ENCODE data around the gene DYRK1B. TPM values are rescaled to one million over a fixed set of nuclear protein-coding genes. Genes with fewer than 3 reads are reported as not detected.

Gene DYRK1B
- total RNA-seq, 2 experiments from 2014 or later, result 6.1 to 6.6 TPM

- Mint-ChIP-seq H3K27me3 (ENCODE audit: low read depth) (no peaks in the 10 kb centered on the region), H3K4me3 (no peak overlapping the region)
- no peak for DNase-seq
These were observed 5.8 kb downstream of the DYRK1B start for GRCh38 chr19:39828015-39828653.

DNA sequence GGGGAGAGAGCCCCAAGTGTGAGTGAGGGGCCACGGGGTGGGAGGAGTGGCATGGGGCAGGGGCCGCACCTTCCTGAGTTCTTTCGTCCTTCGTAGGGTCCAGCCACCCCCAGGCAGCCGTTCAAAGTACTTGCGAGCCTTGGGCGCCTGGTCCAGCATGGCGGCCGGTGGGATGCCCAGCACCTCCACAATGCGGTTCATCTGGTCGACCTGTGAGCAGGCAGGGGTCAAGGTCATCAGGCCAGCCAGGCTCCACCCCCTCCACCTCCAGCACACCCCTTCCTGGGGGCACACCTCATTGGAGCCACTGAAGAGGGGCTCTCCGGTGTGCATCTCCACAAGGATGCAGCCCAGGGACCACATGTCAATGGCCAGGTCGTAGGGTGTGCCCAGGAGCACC, 6.7 kb downstream of the DYRK1B start:
- CTCF ChIA-PET, result interaction anchor here (0.6 kb wide), 1 partner anchor 317 kb away, joined by 3 read pairs; no protein-coding TSS in a partner anchor
- Mint-ChIP-seq H3K4me1 (ENCODE audit: low read depth) (peaks cover 12% of the 10 kb centered on the region), H3K4me3 (no peak overlapping the region), H3K9me3 (no peaks in the 10 kb centered on the region), H3K36me3 (ENCODE audit: low read depth) (peaks cover 25% of the 10 kb centered on the region), H3K27me3 (ENCODE audit: low read depth) (no peaks in the 10 kb centered on the region), H3K27ac (no peak overlapping the region)
- intact Hi-C loops (cut with micrococcal nuclease), result no loop called here
- DNase-seq, result no peak

More at GRCh38 chr19:39828015-39828653, 5.8 kb downstream of the DYRK1B start:
- H3K4me1 Mint-ChIP-seq (ENCODE audit: low read depth), result peaks cover 20% of the 10 kb centered on the region
- peaks cover 32% of the 10 kb centered on the region for H3K36me3 Mint-ChIP-seq (ENCODE audit: low read depth)
- intact Hi-C loops (cut with micrococcal nuclease), result no loop called here
- no peak overlapping the region for H3K27ac Mint-ChIP-seq
- CTCF ChIA-PET, result interaction anchor here (0.6 to 1.5 kb wide), 3 partner anchors 19 to 316 kb away, joined by 3 read pairs; no protein-coding TSS in a partner anchor
- no peaks in the 10 kb centered on the region for H3K9me3 Mint-ChIP-seq

- H3K9me3 Mint-ChIP-seq, result no peaks in the 10 kb centered on the region
- H3K27me3 Mint-ChIP-seq (ENCODE audit: low read depth), result no peaks in the 10 kb centered on the region
- H3K4me1 Mint-ChIP-seq (ENCODE audit: low read depth), result peaks cover 7% of the 10 kb centered on the region
- intact Hi-C loops (cut with micrococcal nuclease), result no loop called here
- CTCF ChIA-PET, result no interaction called here
- peaks cover 20% of the 10 kb centered on the region for H3K36me3 Mint-ChIP-seq (ENCODE audit: low read depth)
- DNase-seq, result no peak
- H3K27ac Mint-ChIP-seq, result no peak overlapping the region
- no peak overlapping the region for H3K4me3 Mint-ChIP-seq
These were observed 7.5 kb downstream of the DYRK1B start for GRCh38 chr19:39826311-39826945.

GRCh38 chr19:39825531-39826076, 8.4 kb downstream of the DYRK1B start:
- H3K36me3 Mint-ChIP-seq (ENCODE audit: low read depth), result peaks cover 12% of the 10 kb centered on the region
- peaks cover 7% of the 10 kb centered on the region for H3K4me1 Mint-ChIP-seq (ENCODE audit: low read depth)
- H3K9me3 Mint-ChIP-seq, result no peaks in the 10 kb centered on the region
- CTCF ChIA-PET, result no interaction called here
- H3K27me3 Mint-ChIP-seq (ENCODE audit: low read depth), result no peaks in the 10 kb centered on the region
- no peak for DNase-seq
- no peak overlapping the region for H3K27ac Mint-ChIP-seq
- intact Hi-C loops (cut with micrococcal nuclease), result no loop called here
- H3K4me3 Mint-ChIP-seq, result no peak overlapping the region

DNA sequence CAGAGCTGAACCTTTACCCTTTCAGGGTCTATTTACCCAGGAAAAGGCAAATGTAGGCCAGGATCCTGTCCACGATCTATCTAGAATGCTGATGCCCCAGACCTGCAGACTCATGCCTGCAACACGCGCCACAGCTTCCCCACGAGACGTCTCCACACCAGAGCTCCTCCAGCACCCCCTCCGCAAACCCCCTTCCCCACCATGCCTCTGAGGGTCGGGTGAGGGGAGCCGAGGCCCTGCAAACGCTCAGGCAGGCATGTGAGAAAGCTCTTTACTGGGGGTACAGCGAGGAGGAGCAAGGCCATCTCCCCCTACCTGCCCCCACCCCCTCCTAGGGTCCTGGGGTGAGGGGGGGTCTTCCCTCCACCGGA, 8.9 kb downstream of the DYRK1B start:
- DNase-seq, result no peak
- CTCF ChIA-PET, result interaction anchor here (1.0 kb wide), 1 partner anchor 19 kb away, joined by 4 read pairs; no protein-coding TSS in a partner anchor
- Mint-ChIP-seq H3K4me1 (ENCODE audit: low read depth) (peaks cover 7% of the 10 kb centered on the region), H3K36me3 (ENCODE audit: low read depth) (peaks cover 13% of the 10 kb centered on the region), H3K9me3 (no peaks in the 10 kb centered on the region), H3K4me3 (peak overlapping the region; percentile 25), H3K27ac (no peak overlapping the region), H3K27me3 (ENCODE audit: low read depth) (no peaks in the 10 kb centered on the region)
- intact Hi-C loops (cut with micrococcal nuclease), result no loop called here

GRCh38 chr19:39824143-39825092, 9.5 kb downstream of the DYRK1B start:
- intact Hi-C loops (cut with micrococcal nuclease), result loop anchor here (1.0 kb wide), 1 partner anchor 10 kb away; the partner anchor contains the start of gene DYRK1B
- Mint-ChIP-seq H3K9me3 (no peaks in the 10 kb centered on the region), H3K27ac (no peak overlapping the region), H3K27me3 (ENCODE audit: low read depth) (no peaks in the 10 kb centered on the region), H3K4me1 (ENCODE audit: low read depth) (peaks cover 7% of the 10 kb centered on the region), H3K36me3 (ENCODE audit: low read depth) (peaks cover 10% of the 10 kb centered on the region), H3K4me3 (no peak overlapping the region)
- CTCF ChIA-PET, result interaction anchor here (1.0 kb wide), 1 partner anchor 20 kb away, joined by 4 read pairs; no protein-coding TSS in a partner anchor
- peak; percentile 95 for DNase-seq

- CTCF ChIA-PET, result no interaction called here
- H3K27ac Mint-ChIP-seq, result no peak overlapping the region
These were observed 10.3 kb downstream of the DYRK1B start for GRCh38 chr19:39823686-39824085.

DNA sequence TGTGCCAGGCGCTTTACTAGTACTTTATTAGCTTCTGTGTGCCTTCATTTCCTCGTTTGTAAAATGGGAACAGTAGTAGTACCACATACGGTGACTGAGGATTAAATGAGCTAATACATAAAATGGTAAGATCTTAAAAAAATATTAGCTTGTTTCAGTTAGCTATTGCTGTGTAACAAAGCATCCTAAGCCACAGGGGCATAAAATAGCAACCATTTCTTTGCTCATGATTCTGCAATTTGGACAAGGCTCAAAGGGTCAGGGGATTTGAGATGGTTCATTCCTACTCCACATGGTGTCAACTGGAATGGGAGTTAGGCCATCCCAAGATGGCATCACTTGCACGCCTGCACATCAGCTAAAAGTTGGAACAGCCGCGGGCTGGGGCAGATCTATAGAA, 13.3 kb downstream of the DYRK1B start:
- Mint-ChIP-seq H3K4me1 (ENCODE audit: low read depth) (peaks cover 11% of the 10 kb centered on the region), H3K27me3 (ENCODE audit: low read depth) (no peaks in the 10 kb centered on the region), H3K4me3 (no peak overlapping the region), H3K9me3 (no peaks in the 10 kb centered on the region), H3K27ac (no peak overlapping the region), H3K36me3 (ENCODE audit: low read depth) (peaks cover 6% of the 10 kb centered on the region)
- no peak for DNase-seq
- CTCF ChIA-PET, result interaction anchor here (0.5 to 0.7 kb wide), 2 partner anchors 9 to 346 kb away, joined by 3 read pairs; no protein-coding TSS in a partner anchor
- intact Hi-C loops (cut with micrococcal nuclease), result no loop called here

More at GRCh38 chr19:39823686-39824085, 10.3 kb downstream of the DYRK1B start:
- Mint-ChIP-seq H3K4me1 (ENCODE audit: low read depth) (peaks cover 7% of the 10 kb centered on the region), H3K27me3 (ENCODE audit: low read depth) (no peaks in the 10 kb centered on the region), H3K4me3 (no peak overlapping the region), H3K9me3 (no peaks in the 10 kb centered on the region), H3K36me3 (ENCODE audit: low read depth) (peaks cover 8% of the 10 kb centered on the region)
- intact Hi-C loops (cut with micrococcal nuclease), result loop anchor here (1.0 kb wide), 1 partner anchor 11 kb away; the partner anchor contains the start of gene DYRK1B
- DNase-seq, result no peak

- H3K27me3 Mint-ChIP-seq (ENCODE audit: low read depth), result no peaks in the 10 kb centered on the region
- no peak overlapping the region for H3K27ac Mint-ChIP-seq
- peaks cover 6% of the 10 kb centered on the region for H3K36me3 Mint-ChIP-seq (ENCODE audit: low read depth)
- no peak overlapping the region for H3K4me3 Mint-ChIP-seq
- DNase-seq, result no peak
- H3K9me3 Mint-ChIP-seq, result no peaks in the 10 kb centered on the region
- intact Hi-C loops (cut with micrococcal nuclease), result no loop called here
- CTCF ChIA-PET, result no interaction called here
- peaks cover 7% of the 10 kb centered on the region for H3K4me1 Mint-ChIP-seq (ENCODE audit: low read depth)
These were observed 14.2 kb downstream of the DYRK1B start for GRCh38 chr19:39819786-39820185.

DNA sequence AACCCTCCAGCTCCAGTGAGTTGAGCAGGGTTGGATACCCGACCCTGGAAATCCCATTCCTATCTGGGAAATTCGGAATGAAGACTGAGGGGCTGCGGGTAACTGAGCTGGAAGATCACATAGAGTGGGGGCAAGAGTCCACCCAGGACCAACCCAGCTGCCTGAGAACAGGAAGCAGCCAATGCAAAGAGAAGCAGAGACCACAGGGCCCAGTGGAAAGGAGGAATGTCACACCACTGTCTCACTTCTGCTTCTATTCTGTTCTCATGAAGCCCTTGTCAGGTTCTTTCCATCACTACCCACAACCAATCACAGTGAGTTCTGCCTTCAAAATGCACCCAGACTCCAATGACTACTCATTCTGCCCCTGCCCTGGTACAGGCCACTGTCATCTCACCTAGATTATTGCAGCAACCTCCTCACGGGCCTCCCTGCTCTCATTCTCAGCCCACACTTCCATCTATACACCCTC, 15.3 kb downstream of the DYRK1B start:
- H3K4me3 Mint-ChIP-seq, result no peak overlapping the region
- CTCF ChIA-PET, result interaction anchor here (1.0 kb wide), 1 partner anchor 13 kb away, joined by 4 read pairs; no protein-coding TSS in a partner anchor
- peaks cover 6% of the 10 kb centered on the region for H3K36me3 Mint-ChIP-seq (ENCODE audit: low read depth)
- peaks cover 7% of the 10 kb centered on the region for H3K4me1 Mint-ChIP-seq (ENCODE audit: low read depth)
- no peak for DNase-seq
- no peaks in the 10 kb centered on the region for H3K27me3 Mint-ChIP-seq (ENCODE audit: low read depth)
- no peak overlapping the region for H3K27ac Mint-ChIP-seq
- no peaks in the 10 kb centered on the region for H3K9me3 Mint-ChIP-seq
- intact Hi-C loops (cut with micrococcal nuclease), result no loop called here

GRCh38 chr19:39817888-39818561, 15.9 kb downstream of the DYRK1B start:
- CTCF ChIA-PET, result no interaction called here
- H3K27ac Mint-ChIP-seq, result no peak overlapping the region
- H3K36me3 Mint-ChIP-seq (ENCODE audit: low read depth), result peaks cover 6% of the 10 kb centered on the region
- H3K4me3 Mint-ChIP-seq, result no peak overlapping the region
- no peaks in the 10 kb centered on the region for H3K27me3 Mint-ChIP-seq (ENCODE audit: low read depth)
- no peaks in the 10 kb centered on the region for H3K9me3 Mint-ChIP-seq
- DNase-seq, result no peak
- intact Hi-C loops (cut with micrococcal nuclease), result no loop called here
- peaks cover 7% of the 10 kb centered on the region for H3K4me1 Mint-ChIP-seq (ENCODE audit: low read depth)
